DND-41 (cell line): ENCODE data around the gene VKORC1L1.

ENCODE experiments used
- ATAC-seq: fragments of 200-7000 bp; cut with Tn5 transposase; 3 replicates; pipeline ENCODE4 v1.9.1; 2021; ENCODE audit warnings: low read depth; ENCODE audit not compliant: insufficient read depth
- DNase-seq: peaks from one replicate; pipeline ENCODE4 v3.0.0-alpha.2; 2020
- H2AFZ ChIP-seq: 2 replicates; pipeline ENCODE4 v1.6.0; 2012; ENCODE audit warnings: low read depth, low read length
- H3K27ac ChIP-seq: 2 replicates; pipeline ENCODE4 v1.5.1; 2012; ENCODE audit warnings: low read length, inconsistent platforms
- H3K27me3 ChIP-seq: fragments of 200-600 bp; sonication (generic); 2 replicates; pipeline ENCODE4 v1.6.0; 2012; ENCODE audit warnings: low read length, mild to moderate bottlenecking, inconsistent platforms; ENCODE audit not compliant: insufficient read depth, poor library complexity
- H3K36me3 ChIP-seq: 2 replicates; pipeline ENCODE4 v1.5.1; 2012; ENCODE audit warnings: low read length, inconsistent platforms; ENCODE audit not compliant: insufficient read depth
- H3K4me1 ChIP-seq: 2 replicates; pipeline ENCODE4 v1.5.1; 2012; ENCODE audit warnings: mild to moderate bottlenecking, low read length; ENCODE audit not compliant: insufficient read depth
- H3K4me2 ChIP-seq: 2 replicates; pipeline ENCODE4 v1.6.0; 2012; ENCODE audit warnings: mild to moderate bottlenecking, moderate library complexity, low read length, inconsistent platforms; ENCODE audit not compliant: insufficient read depth
- H3K4me3 ChIP-seq, 2 experiments: fragments of 200-600 bp in 1 of 2; shearing (Covaris generic) in 1 of 2; 2 replicates each; pipeline ENCODE4 v1.5.1; 2012 to 2016; ENCODE audit warnings: inconsistent platforms in 2 of 2, low read length in 2 of 2, mild to moderate bottlenecking in 2 of 2, low read depth in 1 of 2, moderate library complexity in 1 of 2
- H3K79me2 ChIP-seq: 2 replicates; pipeline ENCODE4 v1.6.0; 2012; ENCODE audit warnings: low read length, inconsistent platforms; ENCODE audit not compliant: insufficient read depth
- H3K9ac ChIP-seq: 2 replicates; pipeline ENCODE4 v1.6.0; 2012; ENCODE audit warnings: low read depth, mild to moderate bottlenecking, inconsistent platforms, low read length, moderate library complexity
- H3K9me3 ChIP-seq: 2 replicates; pipeline ENCODE4 v1.5.1; 2012; ENCODE audit warnings: low read length, moderate library complexity, mild to moderate bottlenecking, inconsistent platforms; ENCODE audit not compliant: insufficient read depth, severe bottlenecking
- H4K20me1 ChIP-seq: 2 replicates; pipeline ENCODE4 v1.6.0; 2012; ENCODE audit warnings: low read length; ENCODE audit not compliant: insufficient read depth
- EZH2 ChIP-seq: IDR thresholded peaks from 3 replicates; pipeline ENCODE4 v1.6.1; 2012; ENCODE audit warnings: borderline replicate concordance, low read depth, mild to moderate bottlenecking, moderate library complexity, low read length, inconsistent platforms; ENCODE audit not compliant: severe bottlenecking
- TF ChIP-seq, protein P1 (sequence below): IDR thresholded peaks from 2 replicates; pipeline ENCODE4 v1.5.1; 2012; ENCODE audit warnings: borderline replicate concordance, low read length, moderate library complexity, mild to moderate bottlenecking; ENCODE audit not compliant: poor library complexity, severe bottlenecking; ENCODE audit errors: extremely low read depth

VKORC1L1 gene

GRCh38 chr7:65902306-65902705, 29.4 kb downstream of the VKORC1L1 start:
- Histone ChIP-seq H3K4me2 (no peak overlapping the region), H3K4me1 (no peaks in the 10 kb centered on the region), H3K9me3 (peaks cover 9% of the 10 kb centered on the region), H3K27ac (no peak overlapping the region), H3K36me3 (peaks cover 34% of the 10 kb centered on the region), H3K9ac (no peak overlapping the region), H3K4me3 (no peak overlapping the region), H3K27me3 (no peaks in the 10 kb centered on the region), H3K79me2 (peaks cover 27% of the 10 kb centered on the region), H4K20me1 (no peaks in the 10 kb centered on the region), H2AFZ (no peak overlapping the region)
- no peak for ATAC-seq
- TF ChIP-seq EZH2, result no peak
- TF ChIP-seq, protein P1, sequence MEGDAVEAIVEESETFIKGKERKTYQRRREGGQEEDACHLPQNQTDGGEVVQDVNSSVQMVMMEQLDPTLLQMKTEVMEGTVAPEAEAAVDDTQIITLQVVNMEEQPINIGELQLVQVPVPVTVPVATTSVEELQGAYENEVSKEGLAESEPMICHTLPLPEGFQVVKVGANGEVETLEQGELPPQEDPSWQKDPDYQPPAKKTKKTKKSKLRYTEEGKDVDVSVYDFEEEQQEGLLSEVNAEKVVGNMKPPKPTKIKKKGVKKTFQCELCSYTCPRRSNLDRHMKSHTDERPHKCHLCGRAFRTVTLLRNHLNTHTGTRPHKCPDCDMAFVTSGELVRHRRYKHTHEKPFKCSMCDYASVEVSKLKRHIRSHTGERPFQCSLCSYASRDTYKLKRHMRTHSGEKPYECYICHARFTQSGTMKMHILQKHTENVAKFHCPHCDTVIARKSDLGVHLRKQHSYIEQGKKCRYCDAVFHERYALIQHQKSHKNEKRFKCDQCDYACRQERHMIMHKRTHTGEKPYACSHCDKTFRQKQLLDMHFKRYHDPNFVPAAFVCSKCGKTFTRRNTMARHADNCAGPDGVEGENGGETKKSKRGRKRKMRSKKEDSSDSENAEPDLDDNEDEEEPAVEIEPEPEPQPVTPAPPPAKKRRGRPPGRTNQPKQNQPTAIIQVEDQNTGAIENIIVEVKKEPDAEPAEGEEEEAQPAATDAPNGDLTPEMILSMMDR, result no peak
- no peak for DNase-seq

DNA sequence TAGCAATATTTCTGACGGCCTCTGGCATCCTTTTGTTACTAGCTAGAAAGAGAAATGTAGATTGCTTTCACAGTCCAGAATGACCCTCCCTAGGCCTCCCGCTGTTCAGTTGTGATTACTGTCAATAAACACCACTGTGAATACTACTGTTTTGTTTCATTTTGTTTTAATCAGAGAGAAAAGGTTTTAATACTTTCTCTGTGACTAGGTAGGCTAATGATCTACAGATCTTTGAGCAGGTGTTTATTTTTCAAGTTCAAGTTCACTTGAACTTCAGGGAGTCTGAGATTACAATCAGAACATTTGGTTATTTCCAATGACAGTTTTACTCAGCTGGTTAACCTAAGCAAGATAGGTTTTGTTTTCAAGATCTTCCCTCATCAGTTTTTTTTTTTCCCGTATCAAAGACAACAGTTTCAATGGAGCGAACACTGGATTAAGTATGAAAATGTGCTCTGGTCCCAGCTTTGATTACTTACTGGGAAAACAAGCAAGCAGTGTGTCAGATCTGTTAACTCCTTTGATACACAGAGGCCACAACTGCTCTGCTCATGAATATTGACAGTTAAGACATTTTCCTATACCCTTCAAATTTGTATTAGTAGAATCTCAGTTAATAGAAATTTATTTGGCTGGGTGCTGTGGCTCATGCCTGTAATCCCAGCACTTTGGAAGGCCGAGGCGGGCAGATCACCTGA, 34.8 kb downstream of the VKORC1L1 start:
- H4K20me1 ChIP-seq, result peaks cover 10% of the 10 kb centered on the region; the same call in 1 of the 2 replicates
- H3K4me2 ChIP-seq, result no peak overlapping the region
- peaks cover 9% of the 10 kb centered on the region for H3K9me3 ChIP-seq
- no peak for ATAC-seq
- H3K4me1 ChIP-seq, result no peaks in the 10 kb centered on the region
- H3K4me3 ChIP-seq, result no peak overlapping the region
- H2AFZ ChIP-seq, result no peak overlapping the region
- H3K36me3 ChIP-seq, result peaks cover 15% of the 10 kb centered on the region
- no peak overlapping the region for H3K27ac ChIP-seq
- no peak overlapping the region for H3K9ac ChIP-seq
- TF ChIP-seq EZH2, result no peak
- H3K27me3 ChIP-seq, result no peaks in the 10 kb centered on the region
- no peak for DNase-seq
- peaks cover 60% of the 10 kb centered on the region for H3K79me2 ChIP-seq

GRCh38 chr7:65910237-65910636, 37.4 kb downstream of the VKORC1L1 start:
- ATAC-seq (no peak), DNase-seq (no peak)
- Histone ChIP-seq H3K9me3 (no peaks in the 10 kb centered on the region), H3K4me2 (no peak overlapping the region), H3K4me1 (no peaks in the 10 kb centered on the region), H2AFZ (no peak overlapping the region), H3K27ac (no peak overlapping the region), H3K4me3 (no peak overlapping the region), H3K27me3 (no peaks in the 10 kb centered on the region), H3K9ac (no peak overlapping the region), H3K79me2 (peaks cover 67% of the 10 kb centered on the region), H4K20me1 (peaks cover 15% of the 10 kb centered on the region; the same call in 1 of the 2 replicates), H3K36me3 (peaks cover 3% of the 10 kb centered on the region; the same call in 1 of the 2 replicates)
- TF ChIP-seq EZH2, result no peak
- TF ChIP-seq, protein P1, result no peak

DNA sequence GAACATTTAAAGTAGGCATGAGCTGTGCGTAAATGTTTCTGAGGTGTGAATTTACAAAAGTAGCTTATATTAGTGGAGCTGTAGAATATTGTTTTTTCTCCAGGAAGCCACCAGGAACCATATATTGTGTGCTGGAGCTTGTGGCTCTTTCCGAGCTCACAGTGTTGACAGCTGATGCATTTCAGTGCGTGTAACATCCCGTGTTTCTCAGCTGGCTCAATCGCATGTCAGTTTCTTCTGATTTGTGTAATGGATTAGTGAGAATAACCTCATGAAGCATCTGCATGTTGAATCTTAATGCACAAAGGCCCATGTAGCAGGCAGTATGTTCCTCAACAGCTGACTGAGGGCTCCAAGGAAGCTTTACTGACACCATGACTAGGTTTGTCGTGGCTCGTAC, 39.4 kb downstream of the VKORC1L1 start:
- Histone ChIP-seq H3K79me2 (peaks cover 62% of the 10 kb centered on the region), H3K9me3 (no peaks in the 10 kb centered on the region), H3K4me2 (no peak overlapping the region), H3K9ac (no peak overlapping the region), H3K4me3 (no peak overlapping the region), H3K36me3 (no peaks in the 10 kb centered on the region), H2AFZ (no peak overlapping the region), H3K4me1 (no peaks in the 10 kb centered on the region), H4K20me1 (peaks cover 18% of the 10 kb centered on the region; the same call in 1 of the 2 replicates), H3K27ac (no peak overlapping the region), H3K27me3 (no peaks in the 10 kb centered on the region)
- ATAC-seq, result no peak
- TF ChIP-seq EZH2, result no peak
- TF ChIP-seq, protein P1, result no peak
- no peak for DNase-seq
